ENCODE measurements around the gene GAA. TPM values are rescaled to one million over a fixed set of nuclear protein-coding genes. Genes with fewer than 3 reads are reported as not detected.
A peak's percentile ranks its signal among the peaks of the same experiment; 100 is the strongest.

The GAA gene
- total and polyA plus RNA-seq, 8 donors = 24.1 to 105 (median 36.9) TPM

DNA sequence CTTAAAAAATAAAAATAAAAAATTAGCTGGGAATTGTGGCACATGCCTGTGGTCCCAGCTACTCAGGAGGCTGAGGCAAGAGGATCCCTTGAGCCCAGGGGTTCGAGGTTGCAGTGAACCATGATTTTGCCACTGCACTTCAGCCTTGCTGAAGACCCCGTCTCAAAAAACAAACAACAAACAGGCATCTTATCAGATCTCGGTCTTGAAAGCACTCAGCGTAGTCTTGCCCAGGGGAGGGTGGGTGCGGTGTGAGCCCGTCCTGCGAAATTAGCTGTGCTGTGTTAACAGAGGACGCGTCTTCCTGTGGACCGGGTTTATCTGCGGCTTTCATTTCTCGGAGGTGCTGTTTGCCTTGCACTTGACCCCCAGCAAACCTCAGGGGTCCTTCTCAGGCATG is 5.4 kb downstream of the GAA start:
- Histone ChIP-seq H3K4me1 (peaks cover 7 to 13% of the 10 kb centered on the region in 2 donors), H3K4me3 (no peak overlapping the region), H3K9me3 (no peaks in the 10 kb centered on the region), H3K36me3 (peaks cover 0 to 17% of the 10 kb centered on the region in 2 donors), H3K27me3 (no peaks in the 10 kb centered on the region), H3K27ac (no peak overlapping the region)
- intact Hi-C loops (cut with DNase I) = no loop called here
- DNase-seq (no peak), ATAC-seq (no peak)
- TF ChIP-seq, protein P1, sequence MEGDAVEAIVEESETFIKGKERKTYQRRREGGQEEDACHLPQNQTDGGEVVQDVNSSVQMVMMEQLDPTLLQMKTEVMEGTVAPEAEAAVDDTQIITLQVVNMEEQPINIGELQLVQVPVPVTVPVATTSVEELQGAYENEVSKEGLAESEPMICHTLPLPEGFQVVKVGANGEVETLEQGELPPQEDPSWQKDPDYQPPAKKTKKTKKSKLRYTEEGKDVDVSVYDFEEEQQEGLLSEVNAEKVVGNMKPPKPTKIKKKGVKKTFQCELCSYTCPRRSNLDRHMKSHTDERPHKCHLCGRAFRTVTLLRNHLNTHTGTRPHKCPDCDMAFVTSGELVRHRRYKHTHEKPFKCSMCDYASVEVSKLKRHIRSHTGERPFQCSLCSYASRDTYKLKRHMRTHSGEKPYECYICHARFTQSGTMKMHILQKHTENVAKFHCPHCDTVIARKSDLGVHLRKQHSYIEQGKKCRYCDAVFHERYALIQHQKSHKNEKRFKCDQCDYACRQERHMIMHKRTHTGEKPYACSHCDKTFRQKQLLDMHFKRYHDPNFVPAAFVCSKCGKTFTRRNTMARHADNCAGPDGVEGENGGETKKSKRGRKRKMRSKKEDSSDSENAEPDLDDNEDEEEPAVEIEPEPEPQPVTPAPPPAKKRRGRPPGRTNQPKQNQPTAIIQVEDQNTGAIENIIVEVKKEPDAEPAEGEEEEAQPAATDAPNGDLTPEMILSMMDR (IDR thresholded peaks at IDR 0.05) = no peak

DNA sequence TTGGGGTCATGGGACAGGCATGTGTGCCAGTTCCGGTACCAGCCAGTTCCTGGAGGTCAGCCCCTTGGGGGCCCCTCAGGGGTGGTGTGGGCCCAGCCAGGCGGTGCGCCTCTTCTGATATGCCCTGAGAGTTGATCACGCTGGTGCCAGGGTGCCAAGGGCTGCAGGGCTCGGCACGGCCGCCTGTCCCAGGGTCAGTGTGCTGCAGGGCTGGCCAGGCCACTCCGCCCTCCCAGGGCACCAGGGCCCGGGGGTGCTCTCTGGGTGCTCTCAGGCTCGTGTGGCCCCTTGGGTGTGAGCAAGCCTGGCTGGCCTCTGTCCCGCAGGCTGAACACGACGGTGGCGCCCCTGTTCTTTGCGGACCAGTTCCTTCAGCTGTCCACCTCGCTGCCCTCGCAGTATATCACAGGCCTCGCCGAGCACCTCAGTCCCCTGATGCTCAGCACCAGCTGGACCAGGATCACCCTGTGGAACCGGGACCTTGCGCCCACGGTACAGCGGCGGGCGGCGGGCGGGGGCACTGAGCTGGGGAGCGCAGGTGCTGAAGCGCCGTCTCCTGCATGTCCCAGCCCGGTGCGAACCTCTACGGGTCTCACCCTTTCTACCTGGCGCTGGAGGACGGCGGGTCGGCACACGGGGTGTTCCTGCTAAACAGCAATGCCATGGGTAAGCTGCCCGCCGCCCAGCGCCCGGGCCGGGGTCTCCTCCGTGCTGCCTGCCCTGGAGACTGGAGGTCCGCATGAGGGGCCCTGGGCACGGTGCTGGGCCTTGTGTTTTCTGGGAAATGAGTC is 6.0 kb downstream of the GAA start:
- DNase-seq (peak in 2 of 4 donors; percentile 25 to 53), ATAC-seq (no peak)
- TF ChIP-seq, protein P1 (IDR thresholded peaks at IDR 0.05) = no peak
- no peak overlapping the region for H3K4me3 ChIP-seq
- H3K27me3 ChIP-seq = no peaks in the 10 kb centered on the region
- intact Hi-C loops (cut with DNase I) = no loop called here
- H3K36me3 ChIP-seq = peaks cover 0 to 23% of the 10 kb centered on the region in 2 donors
- no peaks in the 10 kb centered on the region for H3K9me3 ChIP-seq
- peaks cover under 1 to 7% of the 10 kb centered on the region in 2 donors for H3K4me1 ChIP-seq
- H3K27ac ChIP-seq = no peak overlapping the region

DNA sequence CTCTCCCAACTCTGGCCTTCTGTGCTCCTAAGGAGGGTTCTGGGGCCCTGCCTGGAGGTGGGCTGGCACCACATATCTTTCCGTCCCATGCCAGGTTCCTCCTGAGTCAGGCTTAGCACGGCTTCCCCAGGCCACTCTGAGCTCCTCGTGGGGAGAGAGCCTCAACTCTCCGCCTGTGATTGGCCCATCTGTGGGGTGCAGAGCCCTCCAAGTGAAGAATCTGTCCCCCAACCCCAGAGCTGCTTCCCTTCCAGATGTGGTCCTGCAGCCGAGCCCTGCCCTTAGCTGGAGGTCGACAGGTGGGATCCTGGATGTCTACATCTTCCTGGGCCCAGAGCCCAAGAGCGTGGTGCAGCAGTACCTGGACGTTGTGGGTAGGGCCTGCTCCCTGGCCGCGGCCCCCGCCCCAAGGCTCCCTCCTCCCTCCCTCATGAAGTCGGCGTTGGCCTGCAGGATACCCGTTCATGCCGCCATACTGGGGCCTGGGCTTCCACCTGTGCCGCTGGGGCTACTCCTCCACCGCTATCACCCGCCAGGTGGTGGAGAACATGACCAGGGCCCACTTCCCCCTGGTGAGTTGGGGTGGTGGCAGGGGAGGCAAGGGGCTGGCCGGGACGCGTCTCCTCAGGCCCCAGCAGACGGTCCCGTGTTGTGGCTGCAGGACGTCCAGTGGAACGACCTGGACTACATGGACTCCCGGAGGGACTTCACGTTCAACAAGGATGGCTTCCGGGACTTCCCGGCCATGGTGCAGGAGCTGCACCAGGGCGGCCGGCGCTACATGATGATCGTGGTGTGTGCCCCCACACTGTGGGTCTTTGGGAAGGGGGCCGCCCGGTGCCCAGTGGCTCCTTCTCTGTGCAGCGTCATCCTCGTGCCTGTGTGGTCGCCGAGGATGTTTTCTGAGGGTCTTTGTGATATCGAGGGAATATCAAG is 6.9 kb downstream of the GAA start:
- no peaks in the 10 kb centered on the region for H3K4me1 ChIP-seq
- TF ChIP-seq, protein P1 (IDR thresholded peaks at IDR 0.05) = no peak
- peaks cover 0 to 31% of the 10 kb centered on the region in 2 donors for H3K36me3 ChIP-seq
- no peak overlapping the region for H3K4me3 ChIP-seq
- DNase-seq (no peak), ATAC-seq (no peak)
- intact Hi-C loops (cut with DNase I) = no loop called here
- no peaks in the 10 kb centered on the region for H3K9me3 ChIP-seq
- no peaks in the 10 kb centered on the region for H3K27me3 ChIP-seq
- no peak overlapping the region for H3K27ac ChIP-seq

DNA sequence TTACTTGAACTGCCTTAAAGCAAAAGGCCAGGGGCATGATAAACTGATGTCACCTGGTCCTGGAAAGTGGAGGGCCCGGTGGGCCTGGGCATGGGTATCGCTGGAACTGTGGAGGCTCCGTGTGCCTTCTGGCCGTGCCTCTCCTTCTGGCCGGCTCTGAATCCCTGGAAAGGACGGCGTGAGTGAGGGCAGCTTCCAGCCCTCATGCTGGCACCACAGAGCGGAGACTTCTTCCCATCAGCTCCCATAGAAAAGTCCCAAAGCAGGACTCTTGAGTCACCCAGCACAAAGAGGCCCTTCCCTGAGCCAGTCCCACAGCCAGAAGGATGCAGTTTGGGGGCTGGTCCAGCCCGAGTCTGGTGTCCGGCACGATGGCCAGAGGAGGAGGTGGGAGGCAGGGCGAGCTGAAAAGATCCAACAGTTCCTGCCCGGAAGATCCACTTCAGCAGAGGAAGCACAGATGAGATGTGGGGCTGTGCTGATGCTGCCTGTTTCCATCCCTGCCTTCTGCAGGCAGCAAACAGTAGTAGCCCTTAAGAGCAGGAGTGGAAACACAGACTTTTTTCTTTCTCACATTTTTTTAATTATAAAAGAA is 7.8 kb downstream of the GAA start:
- Histone ChIP-seq H3K36me3 (peaks cover 0 to 35% of the 10 kb centered on the region in 2 donors), H3K9me3 (no peaks in the 10 kb centered on the region), H3K4me3 (no peak overlapping the region), H3K27me3 (no peaks in the 10 kb centered on the region), H3K27ac (no peak overlapping the region), H3K4me1 (no peaks in the 10 kb centered on the region)
- DNase-seq (no peak), ATAC-seq (no peak)
- TF ChIP-seq, protein P1 (IDR thresholded peaks at IDR 0.05) = no peak
- intact Hi-C loops (cut with DNase I) = no loop called here
